Measurements from ENCODE around the gene PSMG4. TPM values are rescaled to one million over a fixed set of nuclear protein-coding genes. Genes with fewer than 3 reads are reported as not detected.
A peak's percentile ranks its signal among the peaks of the same experiment; 100 is the strongest.
"Not testable (repeated sequence)": the region's sequence is repeated elsewhere in the genome, so short reads cannot be mapped to it uniquely, and the experiment has no call there.

The PSMG4 gene
- total RNA-seq, 1 donor from 2014 or later, result 27.8 TPM

DNA sequence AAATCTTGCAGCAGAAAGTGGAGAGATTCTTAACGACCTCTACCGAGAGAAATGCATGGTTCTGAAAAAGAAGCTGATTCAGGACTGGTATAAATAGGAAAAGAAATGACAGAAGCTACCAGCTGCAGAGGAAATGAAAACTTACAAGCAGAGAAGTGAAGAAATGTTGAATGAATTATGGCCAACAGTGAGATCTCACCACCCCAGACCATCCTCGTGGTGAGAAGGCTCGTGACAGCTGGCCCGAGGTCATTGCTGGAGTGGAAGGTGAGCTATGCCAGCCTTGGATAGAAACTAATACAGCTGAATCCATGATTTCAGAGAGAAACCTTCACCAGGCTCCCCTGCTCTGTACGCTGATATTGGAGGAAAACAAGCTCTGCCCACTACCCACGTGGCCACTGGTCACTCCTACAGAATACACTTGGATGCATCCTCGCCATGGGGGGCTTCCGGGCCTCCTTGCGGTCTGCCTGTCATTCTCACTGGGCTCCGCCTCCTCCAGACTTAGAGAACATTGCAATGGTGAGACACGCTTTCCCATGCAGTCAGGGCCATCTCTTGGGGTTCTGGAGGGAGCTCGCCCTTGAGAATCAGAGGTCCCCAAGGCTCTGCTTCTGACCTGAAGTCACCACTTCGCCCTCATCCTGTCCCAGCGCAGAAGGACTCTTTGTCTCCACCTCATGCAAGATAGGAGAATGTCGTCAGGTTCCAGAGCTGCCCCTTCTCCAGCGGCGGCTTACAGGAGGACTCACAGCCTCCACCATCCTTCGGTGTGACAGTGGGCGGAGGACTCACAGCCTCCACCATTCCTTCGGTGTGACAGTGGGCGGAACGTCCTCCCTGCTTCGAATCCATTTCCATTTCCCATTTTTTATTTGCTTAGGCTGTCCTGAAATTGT, 20.7 kb upstream of the PSMG4 start:
- no peaks in the 10 kb centered on the region for H3K9me3 Mint-ChIP-seq
- no peak overlapping the region for H3K27ac Mint-ChIP-seq
- no peaks in the 10 kb centered on the region for H3K36me3 Mint-ChIP-seq
- no peak overlapping the region for H3K4me3 Mint-ChIP-seq
- H3K27me3 Mint-ChIP-seq (ENCODE audit: low read depth), result peaks cover 11% of the 10 kb centered on the region
- DNase-seq (ENCODE audit: low spot score in 2 of 2, unreplicated experiment in 2 of 2), result peak in 1 of 2 experiments; percentile 11
- H3K4me1 Mint-ChIP-seq, result peaks cover 19% of the 10 kb centered on the region
- TF ChIP-seq, protein P1, sequence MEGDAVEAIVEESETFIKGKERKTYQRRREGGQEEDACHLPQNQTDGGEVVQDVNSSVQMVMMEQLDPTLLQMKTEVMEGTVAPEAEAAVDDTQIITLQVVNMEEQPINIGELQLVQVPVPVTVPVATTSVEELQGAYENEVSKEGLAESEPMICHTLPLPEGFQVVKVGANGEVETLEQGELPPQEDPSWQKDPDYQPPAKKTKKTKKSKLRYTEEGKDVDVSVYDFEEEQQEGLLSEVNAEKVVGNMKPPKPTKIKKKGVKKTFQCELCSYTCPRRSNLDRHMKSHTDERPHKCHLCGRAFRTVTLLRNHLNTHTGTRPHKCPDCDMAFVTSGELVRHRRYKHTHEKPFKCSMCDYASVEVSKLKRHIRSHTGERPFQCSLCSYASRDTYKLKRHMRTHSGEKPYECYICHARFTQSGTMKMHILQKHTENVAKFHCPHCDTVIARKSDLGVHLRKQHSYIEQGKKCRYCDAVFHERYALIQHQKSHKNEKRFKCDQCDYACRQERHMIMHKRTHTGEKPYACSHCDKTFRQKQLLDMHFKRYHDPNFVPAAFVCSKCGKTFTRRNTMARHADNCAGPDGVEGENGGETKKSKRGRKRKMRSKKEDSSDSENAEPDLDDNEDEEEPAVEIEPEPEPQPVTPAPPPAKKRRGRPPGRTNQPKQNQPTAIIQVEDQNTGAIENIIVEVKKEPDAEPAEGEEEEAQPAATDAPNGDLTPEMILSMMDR (IDR thresholded peaks at IDR 0.05; ENCODE audit: unreplicated experiment), result no peak

DNA sequence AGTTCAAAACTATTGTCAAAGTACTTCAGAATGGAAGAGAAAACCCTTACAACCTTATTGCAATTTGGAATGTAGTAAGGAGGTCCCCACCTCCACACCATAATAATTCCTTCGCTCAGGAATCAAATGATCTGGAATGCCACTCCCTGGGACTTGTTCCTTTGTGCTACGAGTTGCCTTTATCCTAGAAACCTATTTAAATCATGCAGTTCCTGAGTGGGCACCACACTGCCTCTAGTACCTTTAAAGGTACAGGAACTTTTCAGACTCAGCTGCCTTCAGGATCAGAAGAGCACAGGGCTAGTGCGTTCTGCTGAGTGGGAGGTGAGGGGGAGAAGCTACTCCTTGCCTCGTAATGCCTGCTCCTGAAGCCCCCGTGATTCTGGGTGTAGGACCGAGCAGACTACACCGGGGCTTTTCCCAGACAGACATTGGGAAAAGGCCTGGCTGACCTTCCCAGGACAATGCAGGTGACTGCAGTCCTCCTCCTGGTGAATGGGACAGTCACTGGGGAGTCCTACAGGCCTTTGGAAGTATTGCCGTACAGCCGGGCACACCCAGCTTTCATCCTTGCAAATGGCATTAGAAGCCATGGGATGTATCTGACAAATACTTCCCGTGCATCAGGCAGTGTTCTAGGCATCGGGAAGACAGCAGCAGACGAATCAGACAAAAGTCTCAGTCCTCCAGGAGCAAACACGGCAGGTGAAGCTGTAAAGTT, 19.5 kb upstream of the PSMG4 start:
- Mint-ChIP-seq H3K4me3 (no peak overlapping the region), H3K36me3 (peaks cover 4% of the 10 kb centered on the region), H3K4me1 (peaks cover 10% of the 10 kb centered on the region), H3K27ac (no peak overlapping the region), H3K27me3 (ENCODE audit: low read depth) (peaks cover 4% of the 10 kb centered on the region), H3K9me3 (no peaks in the 10 kb centered on the region)
- TF ChIP-seq, protein P1 (IDR thresholded peaks at IDR 0.05; ENCODE audit: unreplicated experiment), result no peak
- no peak for DNase-seq (ENCODE audit: low spot score in 2 of 2, unreplicated experiment in 2 of 2)

DNA sequence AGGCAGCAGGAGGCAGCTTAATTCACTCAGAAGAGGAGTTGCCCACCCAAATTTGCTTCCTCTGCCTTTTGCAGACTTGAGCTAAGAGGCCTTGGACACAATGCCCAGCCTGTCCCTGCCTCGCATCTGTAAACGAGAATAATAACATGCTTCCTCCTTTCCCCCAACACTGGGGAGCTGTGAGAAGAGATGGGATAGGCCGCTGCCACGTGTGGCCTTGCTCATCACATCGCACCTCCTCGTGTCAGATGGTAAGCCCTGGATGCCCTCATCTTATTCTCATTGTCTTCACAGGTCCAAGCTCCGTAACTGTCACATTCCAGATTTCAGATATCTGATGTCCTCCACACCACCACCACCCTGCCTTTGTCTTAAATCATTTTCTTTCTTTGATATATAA, 18.2 kb upstream of the PSMG4 start:
- H3K4me1 Mint-ChIP-seq, result peaks cover 5% of the 10 kb centered on the region
- H3K36me3 Mint-ChIP-seq, result peaks cover 4% of the 10 kb centered on the region
- no peak overlapping the region for H3K27ac Mint-ChIP-seq

DNA sequence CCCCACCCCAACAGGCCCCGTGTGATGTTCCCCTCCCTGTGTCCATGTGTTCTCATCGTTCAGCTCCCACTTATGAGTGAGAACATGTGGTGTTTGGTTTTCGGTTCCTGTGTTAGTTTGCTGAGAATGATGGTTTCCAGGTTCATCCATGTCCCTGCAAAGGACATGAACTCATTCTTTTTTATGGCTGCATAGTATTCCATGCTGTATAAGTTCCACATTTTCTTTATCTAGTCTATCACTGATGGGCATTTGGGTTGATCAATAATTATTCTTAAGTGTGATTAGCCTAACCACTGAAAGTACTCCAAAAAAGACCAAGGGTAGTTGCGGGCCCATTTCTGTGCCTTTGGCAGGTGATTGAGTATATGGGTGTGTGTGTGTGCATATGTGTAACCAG, 17.0 kb upstream of the PSMG4 start:
- not testable (repeated sequence) for H3K9me3 Mint-ChIP-seq; H3K27ac Mint-ChIP-seq; H3K4me1 Mint-ChIP-seq; H3K27me3 Mint-ChIP-seq (ENCODE audit: low read depth); H3K4me3 Mint-ChIP-seq; H3K36me3 Mint-ChIP-seq; DNase-seq (ENCODE audit: low spot score in 2 of 2, unreplicated experiment in 2 of 2)

More for the DNA sequence above, 18.2 kb upstream of the PSMG4 start:
- H3K4me3 Mint-ChIP-seq, result no peak overlapping the region
- no peak for DNase-seq (ENCODE audit: low spot score in 2 of 2, unreplicated experiment in 2 of 2)
- H3K9me3 Mint-ChIP-seq, result no peaks in the 10 kb centered on the region
- TF ChIP-seq, protein P1 (IDR thresholded peaks at IDR 0.05; ENCODE audit: unreplicated experiment), result no peak
- peaks cover 4% of the 10 kb centered on the region for H3K27me3 Mint-ChIP-seq (ENCODE audit: low read depth)

DNA sequence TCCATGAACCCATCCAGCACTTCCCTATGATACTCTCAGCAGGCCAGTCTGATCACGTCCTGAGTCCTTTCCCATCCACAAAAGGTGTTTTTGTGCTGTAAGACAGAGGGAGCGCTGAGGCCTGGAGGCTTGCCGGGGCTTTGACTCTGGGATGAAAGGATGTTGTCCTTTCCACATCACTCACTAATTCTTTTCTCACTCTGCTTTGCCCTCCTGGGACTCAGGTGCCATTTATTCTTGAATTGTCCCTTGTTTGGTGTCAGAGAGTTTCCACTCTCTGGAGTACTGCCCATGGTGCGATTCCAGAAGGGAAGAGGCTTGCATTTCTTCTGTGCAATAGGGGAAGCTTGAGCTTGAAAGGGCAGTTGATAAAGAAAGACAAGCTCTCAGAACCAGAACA, 16.0 kb upstream of the PSMG4 start:
- Mint-ChIP-seq H3K4me3 (no peak overlapping the region), H3K36me3 (peaks cover 4% of the 10 kb centered on the region), H3K9me3 (no peaks in the 10 kb centered on the region), H3K4me1 (peaks cover 8% of the 10 kb centered on the region), H3K27ac (no peak overlapping the region), H3K27me3 (ENCODE audit: low read depth) (no peaks in the 10 kb centered on the region)
- TF ChIP-seq, protein P1 (IDR thresholded peaks at IDR 0.05; ENCODE audit: unreplicated experiment), result no peak
- no peak for DNase-seq (ENCODE audit: low spot score in 2 of 2, unreplicated experiment in 2 of 2)

All from mesothelial cell of epicardium (in vitro differentiated cells).